ENCODE data around the gene HSPA1B.
A peak's percentile ranks its signal among the peaks of the same experiment; 100 is the strongest.
"Not testable (repeated sequence)": the region's sequence is repeated elsewhere in the genome, so short reads cannot be mapped to it uniquely, and the experiment has no call there.

Gene HSPA1B

GRCh38 chr6:31827286-31828079 is at the start of gene HSPA1B:
Gene HSPA1B, plus strand, starts transcription at chr6:31827738. Its CDS starts 213 bp downstream, at chr6:31827951.
- peak; percentile 80 to 87 for DNase-seq (ENCODE audit: low read depth in 2 of 2)

- no peak for DNase-seq (ENCODE audit: low read depth in 2 of 2)
Measured at GRCh38 chr6:31778193-31778592, 49.3 kb upstream of the HSPA1B start.

- DNase-seq (ENCODE audit: low read depth in 2 of 2), result no peak
Measured at GRCh38 chr6:31778999-31779885, 48.3 kb upstream of the HSPA1B start.

GRCh38 chr6:31779908-31780307 is 47.6 kb upstream of the HSPA1B start:
- DNase-seq (ENCODE audit: low read depth in 2 of 2), result no peak

GRCh38 chr6:31780507-31781243 is 46.9 kb upstream of the HSPA1B start:
- no peak for DNase-seq (ENCODE audit: low read depth in 2 of 2)

GRCh38 chr6:31781244-31782125 is 46.1 kb upstream of the HSPA1B start:
- no peak for DNase-seq (ENCODE audit: low read depth in 2 of 2)

GRCh38 chr6:31782126-31782855 is 45.2 kb upstream of the HSPA1B start:
- DNase-seq (ENCODE audit: low read depth in 2 of 2), result no peak

- no peak for DNase-seq (ENCODE audit: low read depth in 2 of 2)
Measured at GRCh38 chr6:31784098-31784925, 43.2 kb upstream of the HSPA1B start.

- DNase-seq (ENCODE audit: low read depth in 2 of 2), result no peak
Measured at GRCh38 chr6:31785475-31785874, 42.1 kb upstream of the HSPA1B start.

- peak in 1 of 2 donors; percentile 31 for DNase-seq (ENCODE audit: low read depth in 2 of 2)
Measured at GRCh38 chr6:31791324-31792089, 36.0 kb upstream of the HSPA1B start.

GRCh38 chr6:31792090-31792374 is 35.5 kb upstream of the HSPA1B start:
- no peak for DNase-seq (ENCODE audit: low read depth in 2 of 2)

- no peak for DNase-seq (ENCODE audit: low read depth in 2 of 2)
Measured at GRCh38 chr6:31792761-31793171, 34.8 kb upstream of the HSPA1B start.

GRCh38 chr6:31793927-31794245 is 33.7 kb upstream of the HSPA1B start:
- not testable (repeated sequence) for DNase-seq (ENCODE audit: low read depth in 2 of 2)

GRCh38 chr6:31794294-31794865 is 33.2 kb upstream of the HSPA1B start:
- no peak for DNase-seq (ENCODE audit: low read depth in 2 of 2)

- no peak for DNase-seq (ENCODE audit: low read depth in 2 of 2)
Measured at GRCh38 chr6:31794866-31795615, 32.5 kb upstream of the HSPA1B start.

- DNase-seq (ENCODE audit: low read depth in 2 of 2), result peak; percentile 73 to 76
Measured at GRCh38 chr6:31795616-31796298, 31.8 kb upstream of the HSPA1B start, which contains the start of gene VARS1. Gene VARS1, minus strand, starts transcription at chr6:31795752. Its CDS starts 535 bp downstream, at chr6:31795217.

- DNase-seq (ENCODE audit: low read depth in 2 of 2), result no peak
Measured at GRCh38 chr6:31796993-31797385, 30.5 kb upstream of the HSPA1B start.

Data from activated CD4-positive, alpha-beta T cell treated with anti-CD3 and anti-CD28 coated beads for 24 hours (primary cell).